NOMO-1 (cell line): Measurements from ENCODE around the gene GALR2.

ENCODE experiments used
- DNase-seq, 2 experiments: peaks; one replicate each; lab custom pipeline; 2025; ENCODE audit not compliant: unreplicated experiment in 2 of 2; lab: John Stamatoyannopoulos, UW

GALR2 gene

GRCh38 chr17:76078860-76079534 lies 4.4 kb downstream of the GALR2 start, which contains the start of gene ZACN:
TSS of gene ZACN (plus strand) at chr17:76079182. CDS start at chr17:76079265, 83 bp downstream.
- DNase-seq: no peak

- no peak for DNase-seq
These were observed 5.0 kb downstream of the GALR2 start for GRCh38 chr17:76079535-76079955.

DNA sequence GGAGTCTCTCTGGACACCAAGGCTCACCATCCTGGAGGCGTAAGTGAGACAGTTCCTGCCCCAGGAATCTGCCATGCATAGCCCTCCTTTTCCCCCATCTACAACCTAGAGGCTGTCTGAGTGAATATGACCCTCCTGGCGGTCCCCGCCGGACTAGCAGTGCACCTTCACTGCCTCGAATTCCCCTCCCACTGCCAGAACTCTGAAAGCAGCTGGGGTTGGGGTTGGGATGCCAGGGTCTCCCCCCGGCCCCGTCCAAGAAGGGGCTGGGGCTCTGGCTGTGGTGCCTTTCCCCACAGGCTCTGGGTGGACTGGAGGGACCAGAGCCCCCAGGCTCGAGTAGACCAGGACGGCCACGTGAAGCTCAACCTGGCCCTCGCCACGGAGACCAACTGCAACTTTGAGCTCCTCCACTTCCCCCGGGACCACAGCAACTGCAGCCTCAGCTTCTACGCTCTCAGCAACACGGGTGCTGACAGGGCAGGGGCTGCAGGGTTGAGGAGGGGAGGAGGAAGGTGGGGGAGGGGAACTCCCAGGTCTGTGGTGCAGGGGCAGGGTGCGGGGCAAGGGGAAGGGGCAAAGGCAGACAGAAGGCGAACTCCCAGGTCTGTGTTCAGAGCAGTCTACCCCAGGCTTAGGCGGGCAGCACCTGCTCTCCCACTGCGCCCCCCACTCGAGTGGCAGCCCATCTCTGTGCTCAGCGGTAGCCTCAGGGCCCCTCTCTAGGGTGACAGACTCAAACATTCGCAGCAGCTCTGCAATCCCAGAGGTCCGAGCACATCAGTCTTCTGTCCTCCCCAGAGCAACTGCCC lies 5.6 kb downstream of the GALR2 start:
- no peak for DNase-seq

DNA sequence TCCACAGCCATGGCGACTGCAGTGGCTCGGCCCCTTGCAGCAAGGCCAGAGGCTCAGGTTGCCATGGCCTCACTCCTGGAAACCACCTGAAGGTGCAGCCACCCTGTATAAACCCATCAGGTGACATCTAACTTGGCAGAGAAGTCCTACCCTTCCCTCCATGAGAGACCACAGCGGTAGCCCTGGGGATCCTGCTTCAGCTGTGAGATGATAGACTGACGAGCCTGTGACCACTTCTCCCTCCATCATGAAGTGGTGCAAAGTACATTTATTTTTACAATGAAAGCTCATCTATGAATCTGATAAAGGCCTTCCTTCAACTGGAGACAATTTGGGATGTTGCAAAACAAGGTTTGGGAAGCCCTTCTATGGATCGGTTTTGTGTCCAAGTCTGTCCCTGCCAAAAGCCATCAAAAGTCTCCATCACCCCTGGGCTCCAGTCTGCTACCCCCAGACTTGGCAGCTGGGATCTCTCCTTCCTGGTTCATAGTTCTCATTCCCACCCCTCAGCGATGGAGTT lies 6.2 kb downstream of the GALR2 start:
- no peak for DNase-seq

DNA sequence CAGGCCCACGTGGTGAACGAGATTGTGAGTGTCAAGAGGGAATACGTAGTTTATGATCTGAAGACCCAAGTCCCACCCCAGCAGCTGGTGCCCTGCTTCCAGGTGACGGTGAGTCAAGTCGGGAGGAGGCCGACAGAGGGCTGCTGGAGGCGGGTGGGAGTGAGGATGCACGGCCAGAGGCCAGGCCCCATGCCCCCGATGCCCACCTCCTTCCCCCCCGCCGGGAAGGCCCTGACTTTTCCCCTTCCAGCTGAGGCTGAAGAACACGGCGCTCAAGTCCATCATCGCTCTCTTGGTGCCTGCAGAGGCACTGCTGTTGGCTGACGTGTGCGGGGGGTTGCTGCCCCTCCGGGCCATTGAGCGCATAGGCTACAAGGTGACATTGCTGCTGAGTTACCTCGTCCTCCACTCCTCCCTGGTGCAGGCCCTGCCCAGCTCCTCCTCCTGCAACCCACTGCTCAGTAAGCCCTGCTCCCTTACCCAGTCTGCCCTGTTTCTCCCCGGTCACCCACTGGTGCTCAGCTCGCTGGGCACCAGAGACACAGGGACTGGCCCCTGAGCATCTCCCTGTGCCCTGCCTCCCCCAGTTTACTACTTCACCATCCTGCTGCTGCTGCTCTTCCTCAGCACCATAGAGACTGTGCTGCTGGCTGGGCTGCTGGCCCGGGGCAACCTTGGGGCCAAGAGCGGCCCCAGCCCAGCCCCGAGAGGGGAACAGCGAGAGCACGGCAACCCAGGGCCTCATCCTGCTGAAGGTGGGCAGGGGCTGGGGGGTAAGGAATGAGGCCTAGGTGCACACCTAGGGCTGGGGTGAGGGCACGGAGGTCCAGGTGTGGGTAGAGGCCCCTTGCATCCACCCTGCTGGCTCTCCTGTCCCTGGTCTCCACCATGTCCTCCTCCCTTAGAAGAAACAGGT lies 7.0 kb downstream of the GALR2 start:
- DNase-seq: no peak

- no peak for DNase-seq
These were observed 8.0 kb downstream of the GALR2 start for GRCh38 chr17:76082326-76083251.

DNA sequence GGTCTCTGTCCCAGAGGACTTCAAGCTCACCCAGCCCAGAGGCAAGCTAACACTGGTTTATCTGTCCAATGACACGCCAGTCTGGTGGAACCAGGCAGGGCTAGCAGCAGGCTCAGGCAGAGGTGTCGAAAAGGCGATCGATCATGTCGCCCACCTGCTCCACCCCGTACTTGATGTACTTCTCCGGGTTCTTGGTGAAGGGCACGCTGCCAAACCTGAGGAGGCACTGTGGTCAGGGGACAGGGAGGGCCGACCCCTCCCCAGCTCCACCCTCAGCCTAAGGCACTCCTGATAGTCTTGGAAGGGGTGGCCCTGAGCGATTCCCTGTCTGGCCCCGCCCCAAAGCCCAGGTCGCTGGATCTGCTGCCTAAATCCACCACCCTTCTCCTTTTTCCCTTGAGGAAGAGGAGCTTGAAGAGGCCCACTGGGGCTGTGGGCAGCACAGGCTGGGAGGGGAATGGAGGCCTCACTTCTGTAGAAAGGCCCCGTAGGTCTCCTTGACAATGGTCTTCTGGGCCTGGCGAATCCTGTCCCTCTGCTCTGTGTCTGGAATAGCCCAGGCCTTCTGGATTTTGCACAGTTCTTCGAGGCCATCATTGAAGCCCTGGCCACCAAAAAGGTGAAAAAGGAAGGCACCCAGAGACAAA lies 9.1 kb downstream of the GALR2 start:
- DNase-seq: no peak

- DNase-seq: no peak
These were observed 10.6 kb downstream of the GALR2 start for GRCh38 chr17:76085066-76085730.

GRCh38 chr17:76085731-76086366 lies 11.3 kb downstream of the GALR2 start:
- no peak for DNase-seq

GRCh38 chr17:76086384-76086783 lies 11.8 kb downstream of the GALR2 start:
- DNase-seq: no peak

DNA sequence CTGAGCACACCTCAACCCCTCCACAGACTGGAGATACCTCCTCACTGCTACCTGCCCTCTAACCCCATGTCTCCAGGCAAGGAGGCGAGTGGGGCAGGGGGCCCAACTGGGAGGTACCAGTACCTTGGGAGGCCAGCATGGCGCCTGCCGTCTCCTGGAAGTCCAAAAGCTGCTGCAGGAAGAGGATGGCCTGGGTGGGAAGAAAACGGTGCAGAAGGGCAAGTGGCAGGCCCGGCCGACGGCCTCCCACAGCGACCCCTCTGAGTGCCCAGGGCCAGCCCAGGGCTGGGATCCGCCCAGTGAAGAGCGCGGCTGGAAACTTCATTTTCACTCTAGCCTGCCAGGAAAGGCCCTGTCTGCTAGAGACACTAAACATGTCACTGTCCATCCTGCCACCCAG lies 12.9 kb downstream of the GALR2 start:
- DNase-seq: no peak

DNA sequence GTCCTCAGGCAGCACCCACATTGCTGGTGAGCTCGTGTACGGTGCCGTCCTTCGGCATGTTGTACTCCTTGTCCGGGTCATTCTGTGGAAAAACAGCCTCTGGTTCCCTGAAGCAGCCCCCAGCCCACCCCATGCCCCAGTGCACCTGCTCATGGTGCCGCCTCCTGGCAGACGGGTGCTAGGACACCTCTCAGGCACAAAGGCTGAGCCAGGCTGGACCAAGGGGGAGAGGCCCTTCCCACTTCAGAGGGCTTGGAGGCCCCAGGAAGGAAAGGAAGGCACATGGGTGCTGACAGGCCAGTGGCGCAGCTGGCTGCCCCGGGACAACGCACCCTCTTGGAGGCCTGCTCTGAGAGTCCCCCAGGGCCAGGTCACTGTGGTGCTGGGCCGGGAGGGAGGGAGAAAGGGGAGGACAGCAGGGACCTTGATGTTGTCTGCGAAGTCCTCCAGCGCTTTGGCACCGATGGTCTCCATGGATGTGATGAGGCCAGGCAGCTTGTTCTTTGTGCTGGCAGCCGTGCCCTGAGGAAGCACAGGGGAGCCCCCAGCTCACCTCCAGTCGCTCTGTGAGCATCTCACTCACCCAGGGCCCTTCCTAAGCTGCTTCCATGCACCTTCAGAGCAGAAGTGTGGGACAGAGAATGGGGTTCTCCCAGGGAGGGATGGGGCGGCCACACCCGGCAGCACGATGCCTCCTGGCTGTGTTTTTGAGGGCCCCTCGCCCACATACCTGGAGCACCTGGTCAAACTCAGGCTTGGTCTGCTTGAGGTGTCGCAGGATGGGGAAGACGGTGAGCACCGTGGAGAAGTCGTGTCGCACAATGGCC lies 13.7 kb downstream of the GALR2 start:
- DNase-seq: no peak

- no peak for DNase-seq
These were observed 14.4 kb downstream of the GALR2 start for GRCh38 chr17:76088868-76089576.

GRCh38 chr17:76089680-76090516 lies 15.3 kb downstream of the GALR2 start:
- no peak for DNase-seq

GRCh38 chr17:76090517-76091129 lies 16.0 kb downstream of the GALR2 start:
- DNase-seq: no peak
